Mesenteric fat pad (tissue), 1 donor: ENCODE results near the gene SDK2. TPM values are rescaled to one million over a fixed set of nuclear protein-coding genes. Genes with fewer than 3 reads are reported as not detected.
"Not testable (repeated sequence)": the region's sequence is repeated elsewhere in the genome, so short reads cannot be mapped to it uniquely, and the experiment has no call there.

Experiments used
- DNase-seq: peaks from one replicate; pipeline ENCODE4 v3.0.0-alpha.2; 2020; ENCODE audit warnings: low spot score
- total RNA-seq: library from RNA; stranded (reverse); fragmentation: NEBNext Ultra II Directional; extraction: Animal tissue kit (Norgen Biotek cat#: 25700); gene quantifications from one replicate; pipeline ENCODE4 v1.2.1, GENCODE V29; 2021
- donor health status: DM: yes; HTN: yes; CAD: no.

SDK2 gene
- total RNA-seq, 1 donor from 2014 or later: 0.84 TPM

- DNase-seq: no peak
Observed at GRCh38 chr17:73464447-73464846, 179.8 kb downstream of the SDK2 start.

GRCh38 chr17:73463821-73464220 lies 180.4 kb downstream of the SDK2 start:
- no peak for DNase-seq

DNA sequence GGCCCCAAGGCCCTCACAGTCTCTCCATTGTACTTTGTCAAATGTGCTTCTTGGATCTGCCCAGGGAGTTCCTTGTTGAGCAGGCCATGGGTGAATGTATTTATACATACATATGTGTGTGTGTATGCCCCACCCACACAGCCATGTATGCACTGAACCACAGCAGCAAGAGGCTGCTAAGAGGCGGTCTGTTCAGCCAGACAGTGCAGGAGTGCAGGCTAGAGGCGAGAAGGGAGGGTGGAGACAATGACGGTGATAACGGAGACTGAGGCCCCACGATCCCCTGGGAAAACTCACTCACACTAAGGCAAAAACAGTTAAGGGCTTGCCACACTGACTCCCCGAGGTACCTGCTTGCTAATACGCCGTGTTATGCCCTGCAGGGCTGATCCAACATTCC lies 181.4 kb downstream of the SDK2 start:
- DNase-seq: no peak

DNA sequence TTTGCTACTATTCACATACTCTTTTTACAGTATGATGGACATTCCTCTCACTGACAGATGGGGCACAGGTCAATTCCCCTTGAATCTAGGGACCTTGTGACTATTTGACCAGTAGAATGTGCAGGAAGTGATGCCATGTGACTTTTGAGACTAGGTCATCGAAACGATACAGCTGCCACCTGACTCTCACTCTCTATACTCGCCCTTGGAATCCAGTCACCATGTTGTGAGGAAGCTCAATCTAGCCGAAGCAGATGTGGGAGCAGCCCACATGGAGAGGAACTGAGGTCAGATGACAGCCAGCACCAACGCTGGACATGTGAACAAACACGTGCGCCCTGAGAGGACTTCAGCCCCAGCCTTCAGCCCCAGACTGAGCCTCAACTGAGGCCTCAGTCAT lies 184.3 kb downstream of the SDK2 start:
- no peak for DNase-seq

- DNase-seq: no peak
Observed at GRCh38 chr17:73455767-73456166, 188.5 kb downstream of the SDK2 start.

DNA sequence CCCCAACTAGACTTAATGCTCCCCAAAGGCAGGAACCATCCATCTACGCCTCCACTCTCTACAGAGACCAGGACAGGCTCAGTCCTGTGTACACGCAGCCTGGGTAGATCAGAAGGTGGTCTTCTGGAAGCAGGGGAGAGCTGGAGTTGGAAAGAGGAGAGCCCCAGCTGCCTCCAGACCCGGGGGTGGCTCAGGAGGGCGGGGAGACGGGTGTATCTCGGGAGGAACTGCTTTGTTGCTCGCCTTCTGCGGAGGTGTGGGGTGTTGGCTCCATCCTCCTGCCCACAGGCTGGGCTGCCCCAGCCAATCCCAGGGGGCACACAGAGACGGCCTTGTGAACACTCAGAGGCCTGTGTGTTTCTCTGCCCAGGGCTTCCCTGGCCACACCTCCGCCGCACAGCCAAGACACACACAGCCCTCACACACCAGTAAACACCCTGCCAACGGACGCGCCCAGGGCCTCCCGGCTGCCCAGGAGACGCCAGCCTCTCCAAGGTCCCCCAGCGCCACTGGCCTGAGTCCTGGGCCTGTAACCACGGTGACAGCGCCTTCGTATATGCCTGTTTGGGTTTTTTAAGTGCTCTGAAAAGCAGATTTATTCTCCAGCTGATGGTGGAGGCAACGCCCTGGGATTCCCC lies 189.1 kb downstream of the SDK2 start:
- DNase-seq: no peak

DNA sequence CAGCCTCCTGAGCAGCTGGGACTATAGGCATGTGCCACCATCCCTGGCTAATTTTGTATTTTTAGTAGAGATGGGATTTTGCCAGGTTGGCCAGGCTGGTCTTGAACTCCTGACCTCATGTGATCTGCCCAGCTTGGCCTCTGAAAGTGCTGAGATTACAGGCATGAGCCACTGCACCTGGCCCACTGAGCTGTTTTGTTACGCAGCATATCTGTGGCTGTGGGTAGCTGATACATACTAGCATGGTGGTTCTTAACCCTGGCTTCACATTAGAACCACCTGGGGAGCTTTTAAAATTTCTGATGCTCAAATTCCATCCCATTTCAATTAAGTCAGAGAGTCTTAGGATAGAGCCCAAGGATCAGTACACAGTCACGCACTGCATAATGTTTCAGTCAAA lies 190.8 kb downstream of the SDK2 start:
- DNase-seq: not testable (repeated sequence)

- no peak for DNase-seq
Observed at GRCh38 chr17:73453090-73453489, 191.2 kb downstream of the SDK2 start.

DNA sequence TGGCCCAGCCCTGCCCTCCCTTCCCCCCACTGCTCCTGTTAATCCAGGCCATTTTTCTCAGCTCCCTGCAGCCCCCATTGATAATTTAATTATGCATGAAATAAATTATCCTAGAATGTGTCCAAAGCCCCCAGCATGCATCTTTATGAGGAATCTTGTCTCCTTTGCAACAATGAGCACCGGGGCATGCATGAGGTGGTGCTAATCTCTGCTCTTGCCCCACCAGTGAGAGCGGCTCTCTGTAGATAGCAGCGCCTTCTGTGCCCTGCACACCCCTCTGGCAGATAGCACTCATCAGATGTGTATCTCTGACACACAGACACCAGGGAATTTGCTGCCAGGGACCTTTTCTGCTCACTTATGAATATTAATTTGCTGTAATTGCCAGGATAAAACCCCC lies 192.2 kb downstream of the SDK2 start:
- no peak for DNase-seq

DNA sequence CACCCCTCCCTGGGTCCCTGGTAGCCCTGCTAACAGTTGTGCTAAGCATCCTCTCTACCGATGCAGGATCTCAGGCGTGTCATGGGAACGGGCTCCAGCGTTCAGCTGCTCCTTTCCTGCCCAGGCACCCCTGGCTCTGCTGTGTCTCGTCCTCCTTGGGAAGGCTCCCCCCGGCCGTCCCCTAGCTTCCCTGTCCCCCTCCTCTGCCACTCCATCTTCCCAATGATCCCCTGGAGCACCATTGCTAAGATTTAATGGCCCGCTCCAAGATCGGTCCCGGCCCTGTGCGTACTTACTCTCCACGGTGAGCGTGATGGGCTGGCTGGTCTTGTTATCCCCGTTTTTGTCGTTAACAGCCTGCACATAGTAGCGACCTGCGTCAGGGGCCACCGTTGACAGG lies 196.9 kb downstream of the SDK2 start:
- DNase-seq: no peak

DNA sequence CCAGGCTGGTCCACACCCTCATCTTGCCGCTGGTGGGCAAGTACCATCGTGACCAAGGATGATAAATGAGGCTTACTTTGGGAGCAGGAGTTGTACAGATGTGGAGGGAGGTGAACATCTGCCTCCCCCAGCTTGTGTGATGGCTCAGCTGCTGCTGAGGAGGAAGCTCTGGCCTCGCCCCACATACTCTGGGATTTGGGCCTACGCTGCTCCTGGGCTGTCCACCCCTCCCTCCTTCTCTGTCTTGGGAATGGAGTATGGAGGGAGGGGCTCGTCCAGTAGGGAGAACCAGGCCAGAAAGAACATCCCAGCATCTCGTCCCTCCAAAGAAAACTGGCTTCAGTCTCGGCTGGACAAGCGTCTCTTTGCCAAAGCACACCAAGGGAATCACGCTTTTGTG lies 197.6 kb downstream of the SDK2 start:
- no peak for DNase-seq

DNA sequence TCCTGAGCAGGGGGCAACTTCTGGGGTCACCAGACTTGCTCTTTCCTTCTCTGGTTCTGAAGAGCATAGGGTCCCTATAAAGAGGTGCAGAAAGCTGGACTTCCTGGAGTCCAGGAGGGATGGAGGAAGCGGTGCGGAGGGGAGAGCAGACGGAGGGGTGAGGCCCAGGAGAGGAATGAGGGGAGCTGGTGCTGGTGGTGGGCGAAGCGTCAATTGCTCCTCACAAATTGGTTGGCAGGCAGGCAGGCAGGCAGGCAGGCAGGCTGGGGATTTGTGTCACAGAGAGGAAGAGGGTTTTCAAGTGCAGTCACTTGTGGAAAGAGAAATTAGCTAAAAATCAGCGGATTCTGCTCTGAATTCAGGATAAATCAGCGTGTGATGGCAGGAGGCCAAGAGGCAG lies 198.8 kb downstream of the SDK2 start:
- DNase-seq: no peak

DNA sequence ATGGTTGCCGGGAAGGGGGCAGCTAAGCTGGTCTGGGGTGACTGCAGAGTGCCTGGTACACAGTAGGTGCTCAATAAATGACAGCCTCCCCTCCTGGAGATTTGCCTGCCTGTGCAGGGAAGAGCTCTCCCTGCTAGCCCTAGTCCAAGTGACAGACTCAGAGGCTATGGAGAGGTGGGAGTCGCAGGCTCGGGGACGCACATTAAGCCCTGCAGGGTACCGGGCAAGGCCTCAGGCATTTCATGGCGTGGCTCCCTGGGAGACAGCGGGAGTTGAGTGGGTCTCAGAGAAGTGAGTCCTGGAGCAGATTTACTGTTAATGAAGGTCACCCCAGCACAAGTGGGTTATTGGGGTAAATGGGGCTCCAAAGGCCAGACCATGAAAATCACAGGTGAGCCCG lies 200.2 kb downstream of the SDK2 start:
- no peak for DNase-seq

- DNase-seq: no peak
Observed at GRCh38 chr17:73439597-73439996, 204.6 kb downstream of the SDK2 start.

DNA sequence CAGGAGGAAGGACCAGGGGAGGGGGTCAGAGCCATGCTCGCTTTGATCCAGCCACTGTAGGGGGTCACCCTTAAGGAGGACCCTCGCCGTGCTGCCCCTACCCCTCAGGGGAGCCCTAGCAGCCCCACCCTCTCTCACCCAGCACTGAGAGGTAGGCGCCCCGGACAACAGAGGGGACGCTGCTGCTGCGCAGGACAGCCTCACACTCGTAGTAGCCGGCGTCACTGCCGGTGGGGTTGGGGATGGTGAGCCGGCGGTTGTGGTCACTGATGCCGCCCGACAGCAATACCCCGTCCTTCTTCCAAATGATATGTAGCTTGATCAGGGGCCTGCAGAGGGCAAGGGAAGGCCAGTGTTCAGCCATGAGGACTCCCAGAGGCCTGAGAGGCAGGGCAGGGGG lies 206.4 kb downstream of the SDK2 start:
- no peak for DNase-seq

DNA sequence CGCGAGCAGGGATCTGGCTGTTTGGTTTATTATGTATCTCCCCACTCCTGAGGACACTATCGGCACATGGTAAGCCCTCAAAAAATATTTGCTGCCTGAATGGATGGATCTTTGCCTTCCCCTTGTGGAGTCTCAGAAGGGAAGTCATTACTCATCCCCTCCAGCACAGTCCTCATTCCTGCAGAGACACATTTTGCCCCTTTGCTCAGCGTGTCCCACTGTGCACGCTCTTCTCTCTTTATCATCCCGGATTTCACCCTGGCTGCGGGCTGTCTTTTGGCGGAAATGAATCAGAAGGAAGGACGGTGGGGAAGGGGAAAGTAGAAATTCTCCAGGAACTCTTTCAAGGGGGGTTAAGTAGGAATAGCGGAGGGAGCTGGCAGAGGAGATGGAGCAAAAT lies 207.3 kb downstream of the SDK2 start:
- DNase-seq: no peak

- no peak for DNase-seq
Observed at GRCh38 chr17:73435412-73435811, 208.8 kb downstream of the SDK2 start.

- no peak for DNase-seq
Observed at GRCh38 chr17:73434154-73434553, 210.1 kb downstream of the SDK2 start.

GRCh38 chr17:73433501-73433900 lies 210.7 kb downstream of the SDK2 start:
- no peak for DNase-seq

DNA sequence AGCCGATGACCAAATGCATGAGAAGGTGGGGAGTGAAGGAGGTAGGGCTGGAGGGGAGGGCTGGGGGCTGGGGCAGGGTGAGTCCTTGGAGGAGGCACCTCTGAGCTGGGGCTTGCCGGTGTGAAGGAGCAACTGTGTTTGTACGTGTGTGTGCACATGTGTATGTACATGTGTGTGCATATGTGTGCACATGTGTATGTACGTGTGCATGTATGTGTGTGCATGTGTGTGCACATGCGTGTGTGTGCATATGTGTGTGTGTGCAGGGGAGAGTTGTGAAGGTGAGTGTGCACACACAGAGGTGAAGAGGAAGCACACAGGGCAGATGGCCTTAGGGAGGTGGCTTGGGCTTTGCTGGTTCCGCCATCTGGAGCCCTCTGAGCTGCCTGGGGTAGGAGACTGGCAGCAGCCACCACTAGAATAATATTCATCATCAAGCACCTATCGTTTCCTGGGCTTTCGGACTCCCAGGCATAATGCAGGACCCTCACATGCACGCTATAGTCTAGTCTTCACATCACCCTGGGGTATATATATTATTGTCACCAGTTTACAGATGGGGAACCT lies 211.5 kb downstream of the SDK2 start:
- no peak for DNase-seq

- no peak for DNase-seq
Observed at GRCh38 chr17:73431401-73432205, 212.6 kb downstream of the SDK2 start.

DNA sequence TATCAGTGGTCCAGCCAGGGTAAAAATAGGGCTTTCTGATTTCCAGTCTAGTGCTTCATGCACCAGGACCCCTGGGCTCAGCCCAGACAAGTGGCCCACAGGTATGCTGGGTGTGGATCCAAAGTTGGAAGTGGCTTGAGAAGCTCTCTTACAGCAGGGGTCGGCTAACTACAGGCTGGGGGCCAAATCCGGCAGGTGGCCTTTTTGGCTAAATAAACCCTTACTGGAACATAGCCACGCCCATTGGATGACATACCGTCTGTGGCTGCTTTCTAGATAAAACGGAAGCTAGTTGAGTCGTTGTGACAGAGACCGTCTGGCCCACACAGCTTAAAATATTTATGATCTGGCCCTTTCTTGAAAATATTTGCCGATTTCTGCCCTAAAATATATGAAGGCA lies 213.4 kb downstream of the SDK2 start:
- DNase-seq: no peak

DNA sequence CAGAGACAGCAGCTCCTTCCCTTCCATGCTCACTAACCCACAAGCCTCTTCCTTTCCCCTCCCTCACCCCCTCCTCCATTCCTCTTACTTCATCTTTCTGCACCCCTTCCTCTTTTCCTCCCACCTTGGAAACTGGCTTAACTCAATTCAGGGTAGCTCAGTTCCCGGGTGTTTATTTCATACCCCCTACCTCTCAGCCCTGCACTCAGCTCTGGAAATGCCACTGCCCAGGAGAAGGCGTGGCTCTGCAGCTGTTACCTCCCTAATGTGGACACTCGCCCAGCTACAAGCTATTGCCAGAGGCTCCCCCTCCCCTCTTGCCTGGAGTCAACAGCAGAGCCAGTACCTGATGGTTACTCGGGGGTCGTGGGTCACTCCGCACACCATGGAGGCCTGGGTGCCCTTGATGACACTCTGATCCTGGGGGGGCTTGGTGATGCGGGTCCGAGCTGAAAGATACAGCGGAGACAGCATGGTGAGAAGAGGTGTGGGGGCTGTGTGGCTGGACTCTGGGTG lies 214.0 kb downstream of the SDK2 start:
- no peak for DNase-seq
